ENCODE data around the gene MEGF10.

MEGF10 gene

GRCh38 chr5:127409246-127409917 is 118.8 kb downstream of the MEGF10 start:
- DNase-seq (ENCODE audit: extremely low read depth in 1 of 2, low read depth in 1 of 2), result no peak

DNA sequence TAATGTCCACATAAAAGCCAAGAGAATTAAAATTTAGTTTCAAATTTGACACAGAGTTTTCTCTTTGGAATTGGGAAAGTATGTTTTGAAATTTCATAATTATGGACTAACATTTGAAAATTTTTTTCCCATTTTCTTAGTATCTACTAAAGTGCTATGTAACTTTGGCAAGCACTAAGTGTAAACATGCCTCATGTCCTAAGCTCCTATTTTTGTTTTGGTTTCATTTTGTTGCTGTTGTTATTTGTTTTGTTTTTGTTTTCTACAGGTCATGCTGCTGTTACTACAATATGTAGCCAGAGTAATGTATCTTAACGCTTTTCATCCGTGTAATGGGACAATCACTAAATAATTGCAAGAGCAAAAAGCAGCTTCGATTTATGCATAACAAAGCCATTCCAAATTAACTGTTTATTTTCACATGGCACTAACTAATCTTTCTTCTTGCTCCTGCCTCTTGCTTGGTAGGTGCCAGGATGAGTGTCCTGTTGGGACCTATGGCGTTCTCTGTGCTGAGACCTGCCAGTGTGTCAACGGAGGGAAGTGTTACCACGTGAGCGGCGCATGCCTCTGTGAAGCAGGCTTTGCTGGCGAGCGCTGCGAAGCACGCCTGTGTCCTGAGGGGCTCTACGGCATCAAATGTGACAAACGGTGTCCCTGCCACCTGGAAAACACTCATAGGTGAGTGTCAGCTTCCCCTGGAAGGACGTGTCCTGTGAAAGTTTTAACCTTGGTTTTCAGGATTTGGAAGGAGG is 119.5 kb downstream of the MEGF10 start:
- no peak for DNase-seq (ENCODE audit: extremely low read depth in 1 of 2, low read depth in 1 of 2)

GRCh38 chr5:127410959-127411358 is 120.4 kb downstream of the MEGF10 start:
- DNase-seq (ENCODE audit: extremely low read depth in 1 of 2, low read depth in 1 of 2), result no peak

DNA sequence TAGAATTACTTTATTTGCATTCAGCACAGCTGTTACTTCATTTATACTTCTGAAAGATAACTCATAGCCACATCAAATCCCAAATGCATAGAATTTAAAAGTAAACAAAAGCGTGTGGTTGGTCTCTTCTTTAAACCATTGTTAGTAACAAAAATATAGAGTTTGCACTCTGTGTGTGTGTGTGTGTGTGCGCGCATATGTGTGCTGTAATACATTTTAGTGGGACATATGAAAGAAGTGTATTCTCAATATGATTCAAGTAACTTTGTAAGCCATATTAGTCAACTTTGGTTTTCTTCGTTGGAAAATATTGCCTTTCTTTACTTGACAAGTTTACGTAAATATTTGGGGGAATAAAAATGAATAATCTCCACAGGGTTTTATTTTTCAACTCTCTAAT is 120.8 kb downstream of the MEGF10 start:
- DNase-seq (ENCODE audit: extremely low read depth in 1 of 2, low read depth in 1 of 2), result no peak

GRCh38 chr5:127412698-127413097 is 122.1 kb downstream of the MEGF10 start:
- no peak for DNase-seq (ENCODE audit: extremely low read depth in 1 of 2, low read depth in 1 of 2)

DNA sequence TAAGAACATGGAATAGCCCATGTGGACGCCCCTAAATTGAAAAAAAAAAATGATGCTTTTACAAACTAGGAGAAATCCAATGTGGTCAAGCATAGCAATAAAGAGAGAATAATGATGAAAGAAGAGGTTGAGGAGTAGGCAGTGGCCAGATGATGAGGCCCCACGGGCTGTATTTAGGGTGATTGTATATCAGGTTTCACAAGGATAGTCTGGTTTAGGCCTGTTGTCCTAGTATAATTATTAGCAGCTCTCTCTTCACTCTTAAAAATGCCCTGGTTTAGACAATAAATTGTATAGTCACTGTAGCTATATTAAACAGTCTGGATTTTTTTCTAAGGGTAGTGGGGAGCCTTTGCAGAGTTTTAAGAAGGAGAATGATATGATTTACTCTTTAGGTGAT is 124.4 kb downstream of the MEGF10 start:
- DNase-seq (ENCODE audit: extremely low read depth in 1 of 2, low read depth in 1 of 2), result no peak

DNA sequence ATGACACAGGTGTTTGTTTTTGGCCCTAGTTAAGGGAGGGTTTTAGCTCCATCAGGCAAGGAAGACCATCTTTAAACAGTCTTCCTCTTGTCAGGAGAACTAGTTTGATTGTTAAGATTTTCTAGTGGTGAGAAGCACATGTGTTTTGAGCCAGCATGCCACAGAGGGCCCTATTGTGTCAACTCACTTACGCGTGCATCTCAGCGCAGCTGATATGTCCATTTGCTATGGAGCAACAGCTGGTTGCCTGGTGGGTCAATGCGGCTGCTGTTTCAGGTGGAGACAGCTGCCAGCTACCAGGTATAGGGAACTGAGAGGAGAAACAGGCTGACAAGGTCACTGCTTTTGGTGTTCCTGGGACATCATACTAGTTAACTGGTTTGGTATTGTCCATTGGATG is 126.3 kb downstream of the MEGF10 start:
- DNase-seq (ENCODE audit: extremely low read depth in 1 of 2, low read depth in 1 of 2), result no peak

DNA sequence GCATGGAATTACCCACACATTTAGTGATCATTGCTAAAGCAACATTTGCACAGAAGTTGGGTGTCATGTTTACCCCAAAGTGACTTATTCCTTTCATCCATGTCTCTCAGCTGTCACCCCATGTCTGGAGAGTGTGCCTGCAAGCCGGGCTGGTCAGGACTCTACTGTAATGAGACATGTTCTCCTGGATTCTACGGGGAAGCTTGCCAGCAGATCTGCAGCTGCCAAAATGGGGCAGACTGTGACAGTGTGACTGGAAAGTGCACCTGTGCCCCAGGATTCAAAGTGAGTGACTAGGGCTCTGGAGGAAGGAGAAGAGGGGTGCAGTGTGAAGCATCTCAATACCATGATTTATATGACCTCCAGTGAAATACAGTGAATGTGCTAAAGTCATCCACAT is 126.9 kb downstream of the MEGF10 start:
- no peak for DNase-seq (ENCODE audit: extremely low read depth in 1 of 2, low read depth in 1 of 2)

- no peak for DNase-seq (ENCODE audit: extremely low read depth in 1 of 2, low read depth in 1 of 2)
Observed at GRCh38 chr5:127418367-127418766, 127.8 kb downstream of the MEGF10 start.

- no peak for DNase-seq (ENCODE audit: extremely low read depth in 1 of 2, low read depth in 1 of 2)
Observed at GRCh38 chr5:127418974-127419682, 128.5 kb downstream of the MEGF10 start.

GRCh38 chr5:127419683-127420257 is 129.2 kb downstream of the MEGF10 start:
- DNase-seq (ENCODE audit: extremely low read depth in 1 of 2, low read depth in 1 of 2), result no peak

GRCh38 chr5:127420758-127421157 is 130.2 kb downstream of the MEGF10 start:
- DNase-seq (ENCODE audit: extremely low read depth in 1 of 2, low read depth in 1 of 2), result no peak

DNA sequence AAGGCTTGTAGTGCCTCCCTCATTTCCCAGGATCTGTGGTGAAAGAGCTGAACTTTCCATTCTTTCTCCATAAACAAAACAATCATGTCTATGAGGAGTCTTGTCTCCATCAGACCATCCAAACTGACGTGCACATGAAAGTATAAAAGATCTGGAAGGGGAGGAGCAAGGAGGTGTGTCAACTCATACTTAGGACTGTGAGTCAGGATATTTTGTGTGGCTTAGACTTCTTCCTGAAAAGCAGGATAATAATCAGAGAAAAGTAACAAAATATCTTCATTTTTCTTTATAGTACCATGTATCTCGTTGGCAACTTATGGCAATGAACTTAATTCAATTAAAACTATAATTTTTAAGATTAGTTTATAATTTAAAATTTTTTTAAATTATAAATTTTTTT is 130.9 kb downstream of the MEGF10 start:
- DNase-seq (ENCODE audit: extremely low read depth in 1 of 2, low read depth in 1 of 2), result no peak

DNA sequence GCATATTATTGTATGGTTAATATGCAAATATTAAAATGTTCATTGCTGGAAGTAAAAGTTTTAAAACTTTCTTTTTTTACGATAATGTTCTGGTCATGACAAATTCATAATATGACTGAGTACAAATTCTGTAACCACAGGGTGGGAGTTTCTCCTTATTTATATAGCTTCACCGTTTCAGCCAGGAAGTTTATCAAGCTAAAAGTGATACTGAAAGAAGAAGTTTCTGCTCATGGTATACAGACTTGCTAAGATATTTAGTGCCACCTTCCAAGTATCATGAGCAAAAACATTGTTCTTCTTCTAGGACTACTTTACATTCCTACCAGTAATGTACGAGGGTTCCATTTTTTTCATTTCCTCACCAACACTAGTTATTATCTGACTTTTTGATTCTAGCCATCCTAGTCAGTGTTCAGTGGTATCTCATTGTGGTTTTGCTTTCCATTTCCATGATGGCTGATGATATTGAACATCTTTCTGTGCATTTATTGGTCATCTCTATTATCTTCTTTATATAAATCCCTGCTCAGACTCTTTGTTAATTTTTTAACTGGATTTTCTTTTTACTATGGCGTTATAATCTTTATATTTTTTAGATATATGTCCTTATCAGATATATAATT is 132.7 kb downstream of the MEGF10 start:
- DNase-seq (ENCODE audit: extremely low read depth in 1 of 2, low read depth in 1 of 2), result no peak

GRCh38 chr5:127425037-127425436 is 134.4 kb downstream of the MEGF10 start:
- DNase-seq (ENCODE audit: extremely low read depth in 1 of 2, low read depth in 1 of 2), result no peak

GRCh38 chr5:127425868-127426267 is 135.3 kb downstream of the MEGF10 start:
- DNase-seq (ENCODE audit: extremely low read depth in 1 of 2, low read depth in 1 of 2), result no peak

- DNase-seq (ENCODE audit: extremely low read depth in 1 of 2, low read depth in 1 of 2), result no peak
Observed at GRCh38 chr5:127426661-127427060, 136.1 kb downstream of the MEGF10 start.

GRCh38 chr5:127428276-127428675 is 137.7 kb downstream of the MEGF10 start:
- no peak for DNase-seq (ENCODE audit: extremely low read depth in 1 of 2, low read depth in 1 of 2)

- no peak for DNase-seq (ENCODE audit: extremely low read depth in 1 of 2, low read depth in 1 of 2)
Observed at GRCh38 chr5:127428748-127429147, 138.2 kb downstream of the MEGF10 start.

DNA sequence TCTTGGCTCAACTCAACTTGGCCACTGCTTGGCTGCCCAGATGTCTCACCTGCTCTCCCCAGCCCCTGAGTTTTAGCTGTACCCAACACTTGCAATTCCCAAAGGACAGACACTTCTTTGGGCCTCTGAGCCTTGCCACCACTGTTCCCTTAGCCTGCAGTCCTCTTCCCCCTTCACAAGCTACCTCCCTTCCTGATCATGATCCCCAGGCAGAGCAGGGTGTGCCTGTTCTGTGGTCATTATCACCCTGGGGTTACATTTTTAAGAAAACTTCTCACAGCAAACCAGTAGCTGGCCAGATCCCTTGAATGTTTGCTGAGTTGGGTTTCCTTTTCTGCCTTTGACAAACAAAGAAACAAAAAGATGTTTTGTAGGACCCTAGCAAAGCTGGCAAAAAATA is 139.3 kb downstream of the MEGF10 start:
- no peak for DNase-seq (ENCODE audit: extremely low read depth in 1 of 2, low read depth in 1 of 2)

- DNase-seq (ENCODE audit: extremely low read depth in 1 of 2, low read depth in 1 of 2), result no peak
Observed at GRCh38 chr5:127430627-127431026, 140.0 kb downstream of the MEGF10 start.

Measured in stimulated activated CD8-positive, alpha-beta memory T cell treated with anti-CD3 and anti-CD28 coated beads, Interleukin-7, amount 100 ng/mL, for 48 hours (primary cell).